Stimulated activated CD8-positive, alpha-beta memory T cell treated with anti-CD3 and anti-CD28 coated beads, Interleukin-7, amount 100 ng/mL, for 24 hours (primary cell): ENCODE measurements around the gene ATP2A1.
"Not testable (repeated sequence)": the region's sequence is repeated elsewhere in the genome, so short reads cannot be mapped to it uniquely, and the experiment has no call there.

Experiments
- DNase-seq: peaks from one replicate; pipeline ENCODE4 v3.0.0-alpha.2; 2020; ENCODE audit warnings: low read depth

ATP2A1 gene

GRCh38 chr16:28935924-28936783 lies 57.9 kb downstream of the ATP2A1 start:
- DNase-seq, result peak; percentile 73

- no peak for DNase-seq
Measured at GRCh38 chr16:28936784-28937155, 58.5 kb downstream of the ATP2A1 start.

- no peak for DNase-seq
Measured at GRCh38 chr16:28937222-28937876, 59.1 kb downstream of the ATP2A1 start.

- DNase-seq, result no peak
Measured at GRCh38 chr16:28938721-28939120, 60.4 kb downstream of the ATP2A1 start.

- not testable (repeated sequence) for DNase-seq
Measured at GRCh38 chr16:28939825-28940224, 61.5 kb downstream of the ATP2A1 start.

- no peak for DNase-seq
Measured at GRCh38 chr16:28943281-28943680, 65.0 kb downstream of the ATP2A1 start.

- no peak for DNase-seq
Measured at GRCh38 chr16:28946681-28947080, 68.4 kb downstream of the ATP2A1 start.

- DNase-seq, result peak; percentile 100
Measured at GRCh38 chr16:28950648-28951409, 72.5 kb downstream of the ATP2A1 start, which contains the start of gene NFATC2IP. NFATC2IP (plus strand) TSS chr16:28950937; CDS start chr16:28951012, 75 bp downstream.

GRCh38 chr16:28951410-28951943 lies 73.2 kb downstream of the ATP2A1 start:
- no peak for DNase-seq
